Osteoblast (primary cell): ENCODE data around the gene SEMA5B. TPM values are rescaled to one million over a fixed set of nuclear protein-coding genes. Genes with fewer than 3 reads are reported as not detected.

ENCODE experiments used
- DNase-seq: peaks from one replicate; pipeline ENCODE4 v3.0.0; 2011; ENCODE audit warnings: low spot score, mixed read lengths; ENCODE audit not compliant: insufficient read length; ENCODE audit errors: missing footprints
- H2AFZ ChIP-seq: 2 replicates; pipeline ENCODE4 v1.6.0; 2011; ENCODE audit warnings: mild to moderate bottlenecking, low read length
- H3K27ac ChIP-seq: 2 replicates; pipeline ENCODE4 v1.5.1; 2011; ENCODE audit warnings: mild to moderate bottlenecking, low read depth, low read length, moderate library complexity
- H3K27me3 ChIP-seq: 2 replicates; pipeline ENCODE4 v1.6.0; 2012; ENCODE audit warnings: mild to moderate bottlenecking, control low read depth, inconsistent platforms, low read length, moderate library complexity; ENCODE audit not compliant: insufficient read depth
- H3K36me3 ChIP-seq: 2 replicates; pipeline ENCODE4 v1.5.1; 2011; ENCODE audit warnings: mild to moderate bottlenecking, low read length, control low read depth, moderate library complexity; ENCODE audit not compliant: insufficient read depth
- H3K4me1 ChIP-seq: 2 replicates; pipeline ENCODE4 v1.5.1; 2011; ENCODE audit warnings: mild to moderate bottlenecking, low read length, control low read depth, moderate library complexity; ENCODE audit not compliant: insufficient read depth
- H3K4me2 ChIP-seq: 2 replicates; pipeline ENCODE4 v1.6.0; 2011; ENCODE audit warnings: mild to moderate bottlenecking, low read length; ENCODE audit not compliant: insufficient read depth
- H3K4me3 ChIP-seq: fragments of 200-600 bp; sonication (generic); 3 replicates; pipeline ENCODE4 v1.5.1; 2012; ENCODE audit warnings: mild to moderate bottlenecking, low read length, inconsistent platforms; ENCODE audit not compliant: insufficient read depth
- H3K79me2 ChIP-seq: 2 replicates; pipeline ENCODE4 v1.6.0; 2012; ENCODE audit warnings: mild to moderate bottlenecking, low read length, control low read depth, inconsistent platforms; ENCODE audit not compliant: insufficient read depth
- H3K9me3 ChIP-seq: 2 replicates; pipeline ENCODE4 v1.5.1; 2011; ENCODE audit warnings: low read depth, low read length, control low read depth
- H4K20me1 ChIP-seq: 2 replicates; pipeline ENCODE4 v1.6.0; 2012; ENCODE audit warnings: mild to moderate bottlenecking, low read length, control low read depth; ENCODE audit not compliant: insufficient read depth
- total RNA-seq: library from RNA; depleted of rRNA; stranded (reverse); fragments of >200 nt; gene quantifications from 2 replicates; pipeline ENCODE4 v1.2.3, GENCODE V29; 2012
- TF ChIP-seq, protein P1 (sequence below): IDR thresholded peaks from 2 replicates; pipeline ENCODE4 v1.5.1; 2011; ENCODE audit warnings: mild to moderate bottlenecking, low read depth, low read length, moderate library complexity; ENCODE audit errors: extremely low read depth

SEMA5B gene
- total RNA-seq, 1 donor: not detected

DNA sequence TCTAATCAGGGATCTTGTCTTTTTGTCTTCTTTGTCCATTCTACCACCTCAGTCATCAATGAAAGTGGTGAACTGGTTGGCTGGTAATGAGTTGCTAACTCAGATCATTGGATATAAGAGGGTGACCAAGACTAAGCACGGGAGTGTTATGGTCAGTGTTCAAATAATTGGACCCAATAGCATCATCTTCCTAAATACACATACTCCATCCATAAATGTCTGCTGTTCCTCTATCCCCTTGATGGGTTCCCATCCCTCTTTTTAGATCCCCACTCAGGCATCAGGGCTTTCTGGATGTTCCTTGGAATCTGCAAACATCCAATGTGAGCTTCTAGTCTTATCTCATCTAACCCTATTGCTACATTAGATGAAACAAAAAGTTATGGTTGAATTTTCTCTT, 3.5 kb downstream of the SEMA5B start:
- Histone ChIP-seq H3K4me2 (no peak overlapping the region), H3K4me3 (no peak overlapping the region), H2AFZ (no peak overlapping the region), H3K36me3 (no peaks in the 10 kb centered on the region), H4K20me1 (peaks cover 2% of the 10 kb centered on the region), H3K27me3 (peaks cover 98% of the 10 kb centered on the region), H3K9me3 (no peaks in the 10 kb centered on the region), H3K27ac (no peak overlapping the region), H3K79me2 (no peaks in the 10 kb centered on the region), H3K4me1 (peaks cover 17% of the 10 kb centered on the region)
- no peak for DNase-seq
- TF ChIP-seq, protein P1, sequence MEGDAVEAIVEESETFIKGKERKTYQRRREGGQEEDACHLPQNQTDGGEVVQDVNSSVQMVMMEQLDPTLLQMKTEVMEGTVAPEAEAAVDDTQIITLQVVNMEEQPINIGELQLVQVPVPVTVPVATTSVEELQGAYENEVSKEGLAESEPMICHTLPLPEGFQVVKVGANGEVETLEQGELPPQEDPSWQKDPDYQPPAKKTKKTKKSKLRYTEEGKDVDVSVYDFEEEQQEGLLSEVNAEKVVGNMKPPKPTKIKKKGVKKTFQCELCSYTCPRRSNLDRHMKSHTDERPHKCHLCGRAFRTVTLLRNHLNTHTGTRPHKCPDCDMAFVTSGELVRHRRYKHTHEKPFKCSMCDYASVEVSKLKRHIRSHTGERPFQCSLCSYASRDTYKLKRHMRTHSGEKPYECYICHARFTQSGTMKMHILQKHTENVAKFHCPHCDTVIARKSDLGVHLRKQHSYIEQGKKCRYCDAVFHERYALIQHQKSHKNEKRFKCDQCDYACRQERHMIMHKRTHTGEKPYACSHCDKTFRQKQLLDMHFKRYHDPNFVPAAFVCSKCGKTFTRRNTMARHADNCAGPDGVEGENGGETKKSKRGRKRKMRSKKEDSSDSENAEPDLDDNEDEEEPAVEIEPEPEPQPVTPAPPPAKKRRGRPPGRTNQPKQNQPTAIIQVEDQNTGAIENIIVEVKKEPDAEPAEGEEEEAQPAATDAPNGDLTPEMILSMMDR: no peak

DNA sequence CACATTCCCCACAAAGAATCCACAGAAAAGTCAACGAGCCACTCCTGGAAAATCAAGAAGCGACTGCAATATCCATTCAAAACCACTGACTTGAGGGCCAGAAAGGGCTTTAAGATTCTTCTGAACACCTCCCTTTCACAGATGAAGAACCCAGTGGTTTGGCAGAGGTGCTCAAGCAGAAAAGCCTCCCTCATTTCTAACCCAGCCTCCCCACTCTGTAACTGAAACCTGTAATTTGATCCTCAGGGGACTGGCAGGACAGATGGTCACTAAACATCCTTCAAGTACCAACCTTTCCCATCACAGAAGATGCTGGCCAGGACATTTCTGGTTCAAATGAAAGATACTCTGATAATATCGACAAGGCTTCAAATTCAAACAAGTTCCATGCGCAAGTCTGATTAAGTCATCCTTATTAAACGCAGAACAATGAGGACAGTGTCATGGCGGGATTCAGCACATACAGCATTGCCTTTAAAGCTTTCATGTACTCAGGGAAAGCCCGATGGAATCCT, 5.5 kb downstream of the SEMA5B start:
- Histone ChIP-seq H3K27ac (no peak overlapping the region), H2AFZ (no peak overlapping the region), H3K4me1 (peaks cover 2% of the 10 kb centered on the region), H3K9me3 (no peaks in the 10 kb centered on the region), H3K4me2 (no peak overlapping the region), H3K79me2 (no peaks in the 10 kb centered on the region), H3K4me3 (no peak overlapping the region), H3K27me3 (peaks cover 97% of the 10 kb centered on the region), H4K20me1 (no peaks in the 10 kb centered on the region), H3K36me3 (no peaks in the 10 kb centered on the region)
- TF ChIP-seq, protein P1: no peak
- no peak for DNase-seq

DNA sequence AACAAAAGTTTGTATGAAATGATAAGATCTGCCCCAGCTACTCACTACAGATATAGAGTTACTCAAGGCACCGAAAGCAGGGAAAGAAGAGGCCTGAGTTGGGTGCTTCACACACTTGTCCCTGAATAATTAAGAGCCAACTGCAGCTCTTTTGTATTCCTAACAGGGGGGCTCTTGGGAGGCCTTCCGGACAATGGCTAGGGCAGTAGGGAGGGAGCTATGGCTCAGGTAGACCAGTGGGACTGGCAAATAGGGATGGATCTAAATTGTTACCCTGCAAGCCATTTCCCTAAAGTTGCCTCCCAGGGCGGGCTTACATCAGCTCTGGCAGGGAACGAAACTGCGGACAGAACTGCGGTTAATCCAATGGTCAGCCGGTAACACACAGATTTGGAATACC, 6.2 kb downstream of the SEMA5B start:
- TF ChIP-seq, protein P1: no peak
- H2AFZ ChIP-seq: no peak overlapping the region
- no peak overlapping the region for H3K4me3 ChIP-seq
- no peaks in the 10 kb centered on the region for H3K36me3 ChIP-seq
- H3K9me3 ChIP-seq: no peaks in the 10 kb centered on the region
- no peak overlapping the region for H3K27ac ChIP-seq
- peaks cover 94% of the 10 kb centered on the region for H3K27me3 ChIP-seq
- H4K20me1 ChIP-seq: no peaks in the 10 kb centered on the region
- no peaks in the 10 kb centered on the region for H3K4me1 ChIP-seq
- no peak for DNase-seq
- H3K79me2 ChIP-seq: no peaks in the 10 kb centered on the region
- H3K4me2 ChIP-seq: no peak overlapping the region

DNA sequence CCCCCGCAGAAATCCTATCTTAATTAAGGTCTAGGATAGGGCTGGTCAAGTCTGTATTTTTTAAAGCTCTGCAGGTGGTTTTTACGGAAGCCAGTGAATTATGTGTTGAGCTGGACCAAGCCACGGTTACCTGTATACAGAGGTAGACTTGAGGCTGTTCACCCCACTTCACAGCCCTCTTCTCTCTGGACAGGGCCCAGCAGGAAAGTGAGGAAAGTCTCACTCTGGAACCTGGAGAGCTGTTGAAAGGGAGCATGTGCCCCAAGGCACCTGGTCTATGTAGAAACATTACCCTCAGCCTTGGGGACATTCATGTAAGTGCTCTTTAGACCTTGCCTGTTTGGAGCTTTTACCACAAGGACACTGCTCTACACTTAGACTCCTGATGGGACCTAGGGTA, 6.9 kb downstream of the SEMA5B start:
- H3K9me3 ChIP-seq: no peaks in the 10 kb centered on the region
- H3K27ac ChIP-seq: no peak overlapping the region
- H3K36me3 ChIP-seq: no peaks in the 10 kb centered on the region
- DNase-seq: no peak
- no peak overlapping the region for H3K4me2 ChIP-seq
- H3K4me1 ChIP-seq: no peaks in the 10 kb centered on the region
- H3K27me3 ChIP-seq: peaks cover 93% of the 10 kb centered on the region
- H3K79me2 ChIP-seq: no peaks in the 10 kb centered on the region
- no peaks in the 10 kb centered on the region for H4K20me1 ChIP-seq
- H2AFZ ChIP-seq: no peak overlapping the region
- TF ChIP-seq, protein P1: no peak
- no peak overlapping the region for H3K4me3 ChIP-seq
